WTC11 (cell line): ENCODE measurements around the gene FRMD6. TPM values are rescaled to one million over a fixed set of nuclear protein-coding genes. Genes with fewer than 3 reads are reported as not detected.

Experiments
- ATAC-seq: fragments of 200-7000 bp; cut with Tn5 transposase; 2 replicates; pipeline ENCODE4 v1.10.0; 2021; ENCODE audit warnings: mild to moderate bottlenecking, moderate library complexity
- CTCF ChIA-PET: fragments of 300-600 bp; sonication (Branson Sonifier 250); formaldehyde crosslinking; loops from one replicate; lab custom pipeline; 2021; ENCODE audit warnings: antibody characterized with exemption; lab: Charles Lee
- POLR2A ChIA-PET: fragments of 350-600 bp; sonication (Branson Sonifier 250); formaldehyde crosslinking; loops from one replicate; lab custom pipeline; 2021; ENCODE audit warnings: antibody characterized with exemption; lab: Charles Lee
- DNase-seq: peaks from one replicate; pipeline ENCODE4 v3.0.0; 2021; ENCODE audit warnings: low spot score
- H3K27ac Mint-ChIP-seq: 2 replicates; pipeline ENCODE4 v1.8.0; 2021; ENCODE audit warnings: mixed read lengths
- H3K27me3 Mint-ChIP-seq: 2 replicates; pipeline ENCODE4 v1.8.0; 2021; ENCODE audit warnings: low read depth, mild to moderate bottlenecking, moderate library complexity, mixed read lengths
- H3K36me3 Mint-ChIP-seq: 2 replicates; pipeline ENCODE4 v1.8.0; 2021; ENCODE audit warnings: mixed read lengths
- H3K4me1 Mint-ChIP-seq: 2 replicates; pipeline ENCODE4 v1.8.0; 2022; ENCODE audit warnings: mixed read lengths
- H3K4me3 Mint-ChIP-seq: 2 replicates; pipeline ENCODE4 v1.8.0; 2021; ENCODE audit warnings: mild to moderate bottlenecking, moderate library complexity, mixed read lengths
- H3K9me3 Mint-ChIP-seq: 2 replicates; pipeline ENCODE4 v1.8.0; 2021; ENCODE audit warnings: mixed read lengths
- CBFB ChIP-seq: sonication (generic); formaldehyde crosslinking; IDR thresholded peaks from 2 replicates; pipeline ENCODE4 v1.8.1; 2022; ENCODE audit warnings: mild to moderate bottlenecking, low read depth, missing genetic modification reagents
- CREB1 ChIP-seq: sonication (generic); formaldehyde crosslinking; IDR thresholded peaks from 2 replicates; pipeline ENCODE4 v1.8.0; 2023; ENCODE audit warnings: mild to moderate bottlenecking, missing genetic modification reagents
- EMX1 ChIP-seq: fragments of 250-450 bp; sonication (Bioruptor Pico); IDR thresholded peaks from 2 replicates; pipeline ENCODE4 v1.8.0; 2021; ENCODE audit warnings: mild to moderate bottlenecking
- GRHL2 ChIP-seq: fragments of 250-450 bp; sonication (Bioruptor Pico); IDR thresholded peaks from 2 replicates; pipeline ENCODE4 v1.8.0; 2022; ENCODE audit warnings: mild to moderate bottlenecking, moderate library complexity; ENCODE audit not compliant: insufficient replicate concordance, severe bottlenecking
- GTF2I ChIP-seq: fragments of 250-450 bp; sonication (Bioruptor Pico); conservative IDR thresholded peaks from 2 replicates; pipeline ENCODE4 v1.4.0; 2021; ENCODE audit warnings: mild to moderate bottlenecking
- MXD4 ChIP-seq: fragments of 250-450 bp; sonication (Bioruptor Pico); IDR thresholded peaks from 2 replicates; pipeline ENCODE4 v1.8.0; 2021; ENCODE audit warnings: mild to moderate bottlenecking, moderate library complexity, borderline replicate concordance
- NFE2L1 ChIP-seq: sonication (generic); formaldehyde crosslinking; IDR thresholded peaks from 2 replicates; pipeline ENCODE4 v1.8.1; 2023; ENCODE audit warnings: missing genetic modification reagents
- NFYB ChIP-seq: sonication (generic); formaldehyde crosslinking; conservative IDR thresholded peaks from 2 replicates; pipeline ENCODE4 v1.8.0; 2022; ENCODE audit warnings: low read depth, missing genetic modification reagents
- OVOL2 ChIP-seq: fragments of 250-450 bp; sonication (Bioruptor Pico); IDR thresholded peaks from 2 replicates; pipeline ENCODE4 v1.9.0; 2021; ENCODE audit warnings: mild to moderate bottlenecking, borderline replicate concordance
- RORB ChIP-seq: fragments of 250-450 bp; sonication (Bioruptor Pico); IDR thresholded peaks from 2 replicates; pipeline ENCODE4 v1.9.0; 2021; ENCODE audit warnings: mild to moderate bottlenecking
- SOX15 ChIP-seq: fragments of 250-450 bp; sonication (Bioruptor Pico); IDR thresholded peaks from 2 replicates; pipeline ENCODE4 v1.9.0; 2021; ENCODE audit warnings: mild to moderate bottlenecking
- ZBTB21 ChIP-seq: sonication (generic); formaldehyde crosslinking; IDR thresholded peaks from 2 replicates; pipeline ENCODE4 v1.8.1; 2023; ENCODE audit warnings: mild to moderate bottlenecking, missing genetic modification reagents, borderline replicate concordance
- ZNF396 ChIP-seq: fragments of 250-450 bp; sonication (Bioruptor Pico); IDR thresholded peaks from 2 replicates; pipeline ENCODE4 v1.8.0; 2021; ENCODE audit warnings: mild to moderate bottlenecking, moderate library complexity, borderline replicate concordance
- ZNF423 ChIP-seq: fragments of 250-450 bp; sonication (Bioruptor Pico); IDR thresholded peaks from 2 replicates; pipeline ENCODE4 v2.1.2; 2022; ENCODE audit warnings: mild to moderate bottlenecking, moderate library complexity
- total RNA-seq: library from RNA; stranded (reverse); gene quantifications from 3 replicates; pipeline ENCODE4 v1.2.3, GENCODE V29; 2021
- TF ChIP-seq, protein P1 (sequence below): sonication (generic); formaldehyde crosslinking; IDR thresholded peaks from 2 replicates; pipeline ENCODE4 v1.8.1; 2022; ENCODE audit warnings: mild to moderate bottlenecking, moderate library complexity, missing genetic modification reagents
- TF ChIP-seq, protein P2 (sequence below): sonication (generic); formaldehyde crosslinking; IDR thresholded peaks from 2 replicates; pipeline ENCODE4 v1.8.0; 2022; ENCODE audit warnings: missing genetic modification reagents
- TF ChIP-seq, protein P3 (sequence below): fragments of 250-450 bp; sonication (Bioruptor Pico); IDR thresholded peaks from 2 replicates; pipeline ENCODE4 v2.1.2; 2022; ENCODE audit warnings: mild to moderate bottlenecking, moderate library complexity
- TF ChIP-seq, protein P4 (sequence below): sonication (generic); formaldehyde crosslinking; IDR thresholded peaks from 2 replicates; pipeline ENCODE4 v1.8.0; 2022; ENCODE audit warnings: mild to moderate bottlenecking, missing genetic modification reagents
- TF ChIP-seq, protein P5 (sequence below): sonication (generic); formaldehyde crosslinking; IDR thresholded peaks from 2 replicates; pipeline ENCODE4 v1.8.1; 2023; ENCODE audit warnings: mild to moderate bottlenecking, missing genetic modification reagents, borderline replicate concordance

The FRMD6 gene
- total RNA-seq, 1 experiment from 2014 or later = 21.8 TPM

DNA sequence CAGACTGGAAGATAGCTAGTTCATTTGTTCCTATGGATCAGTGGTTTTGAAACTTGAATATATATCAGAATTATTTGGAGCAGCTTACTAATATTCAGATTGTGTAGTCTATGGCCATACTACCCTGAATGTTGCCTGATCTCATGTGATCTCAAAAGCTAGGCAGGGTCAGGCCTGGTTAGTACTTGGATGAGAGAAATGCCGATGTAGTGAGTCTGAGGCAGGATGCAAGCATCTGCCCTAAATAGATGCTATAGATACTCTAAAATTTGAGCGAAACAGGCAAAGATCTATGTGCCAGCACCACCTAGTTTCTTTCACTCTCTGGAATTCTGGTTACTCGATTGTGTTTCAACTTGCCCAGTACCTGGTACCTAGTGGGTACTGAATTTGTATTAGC lies 40.9 kb downstream of the FRMD6 start:
- TF ChIP-seq, protein P1, sequence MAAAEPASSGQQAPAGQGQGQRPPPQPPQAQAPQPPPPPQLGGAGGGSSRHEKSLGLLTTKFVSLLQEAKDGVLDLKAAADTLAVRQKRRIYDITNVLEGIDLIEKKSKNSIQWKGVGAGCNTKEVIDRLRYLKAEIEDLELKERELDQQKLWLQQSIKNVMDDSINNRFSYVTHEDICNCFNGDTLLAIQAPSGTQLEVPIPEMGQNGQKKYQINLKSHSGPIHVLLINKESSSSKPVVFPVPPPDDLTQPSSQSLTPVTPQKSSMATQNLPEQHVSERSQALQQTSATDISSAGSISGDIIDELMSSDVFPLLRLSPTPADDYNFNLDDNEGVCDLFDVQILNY (CRISPR knock-in tag) = no peak
- TF ChIP-seq CREB1 (CRISPR knock-in tag) = no peak
- no peak for TF ChIP-seq RORB
- TF ChIP-seq GRHL2 (CRISPR knock-in tag) = no peak
- TF ChIP-seq ZBTB21 = no peak
- TF ChIP-seq OVOL2 (CRISPR knock-in tag) = no peak
- TF ChIP-seq, protein P2, sequence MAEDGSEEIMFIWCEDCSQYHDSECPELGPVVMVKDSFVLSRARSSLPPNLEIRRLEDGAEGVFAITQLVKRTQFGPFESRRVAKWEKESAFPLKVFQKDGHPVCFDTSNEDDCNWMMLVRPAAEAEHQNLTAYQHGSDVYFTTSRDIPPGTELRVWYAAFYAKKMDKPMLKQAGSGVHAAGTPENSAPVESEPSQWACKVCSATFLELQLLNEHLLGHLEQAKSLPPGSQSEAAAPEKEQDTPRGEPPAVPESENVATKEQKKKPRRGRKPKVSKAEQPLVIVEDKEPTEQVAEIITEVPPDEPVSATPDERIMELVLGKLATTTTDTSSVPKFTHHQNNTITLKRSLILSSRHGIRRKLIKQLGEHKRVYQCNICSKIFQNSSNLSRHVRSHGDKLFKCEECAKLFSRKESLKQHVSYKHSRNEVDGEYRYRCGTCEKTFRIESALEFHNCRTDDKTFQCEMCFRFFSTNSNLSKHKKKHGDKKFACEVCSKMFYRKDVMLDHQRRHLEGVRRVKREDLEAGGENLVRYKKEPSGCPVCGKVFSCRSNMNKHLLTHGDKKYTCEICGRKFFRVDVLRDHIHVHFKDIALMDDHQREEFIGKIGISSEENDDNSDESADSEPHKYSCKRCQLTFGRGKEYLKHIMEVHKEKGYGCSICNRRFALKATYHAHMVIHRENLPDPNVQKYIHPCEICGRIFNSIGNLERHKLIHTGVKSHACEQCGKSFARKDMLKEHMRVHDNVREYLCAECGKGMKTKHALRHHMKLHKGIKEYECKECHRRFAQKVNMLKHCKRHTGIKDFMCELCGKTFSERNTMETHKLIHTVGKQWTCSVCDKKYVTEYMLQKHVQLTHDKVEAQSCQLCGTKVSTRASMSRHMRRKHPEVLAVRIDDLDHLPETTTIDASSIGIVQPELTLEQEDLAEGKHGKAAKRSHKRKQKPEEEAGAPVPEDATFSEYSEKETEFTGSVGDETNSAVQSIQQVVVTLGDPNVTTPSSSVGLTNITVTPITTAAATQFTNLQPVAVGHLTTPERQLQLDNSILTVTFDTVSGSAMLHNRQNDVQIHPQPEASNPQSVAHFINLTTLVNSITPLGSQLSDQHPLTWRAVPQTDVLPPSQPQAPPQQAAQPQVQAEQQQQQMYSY (CRISPR knock-in tag) = no peak
- no peak for TF ChIP-seq NFE2L1 (CRISPR knock-in tag)
- TF ChIP-seq EMX1 (CRISPR knock-in tag) = no peak
- TF ChIP-seq ZNF423 = no peak
- no peak for TF ChIP-seq MXD4 (CRISPR knock-in tag)
- POLR2A ChIA-PET = no interaction called here

DNA sequence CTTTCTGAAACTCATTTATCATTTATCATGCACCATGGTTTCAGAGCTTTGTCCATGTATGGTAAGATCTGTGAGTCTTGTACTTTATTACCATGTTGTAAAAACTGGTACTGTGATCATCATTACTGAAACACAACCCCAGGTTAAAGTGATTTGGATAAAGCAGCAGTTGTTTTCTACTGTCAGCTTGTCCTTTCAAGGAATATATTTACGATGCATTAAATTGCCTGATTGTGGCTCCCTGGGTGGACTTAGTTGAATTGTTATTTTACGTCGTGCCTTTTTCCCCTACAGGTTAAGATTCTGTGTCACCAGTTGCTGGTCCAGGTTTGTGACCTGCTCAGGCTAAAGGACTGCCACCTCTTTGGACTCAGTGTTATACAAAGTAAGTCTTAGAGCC lies 46.1 kb downstream of the FRMD6 start:
- DNase-seq = no peak
- Mint-ChIP-seq H3K4me3 (no peak overlapping the region), H3K36me3 (no peaks in the 10 kb centered on the region), H3K27me3 (no peaks in the 10 kb centered on the region), H3K27ac (no peak overlapping the region), H3K9me3 (no peaks in the 10 kb centered on the region), H3K4me1 (peaks cover 13% of the 10 kb centered on the region)
- POLR2A ChIA-PET = no interaction called here
- TF ChIP-seq, protein P3, sequence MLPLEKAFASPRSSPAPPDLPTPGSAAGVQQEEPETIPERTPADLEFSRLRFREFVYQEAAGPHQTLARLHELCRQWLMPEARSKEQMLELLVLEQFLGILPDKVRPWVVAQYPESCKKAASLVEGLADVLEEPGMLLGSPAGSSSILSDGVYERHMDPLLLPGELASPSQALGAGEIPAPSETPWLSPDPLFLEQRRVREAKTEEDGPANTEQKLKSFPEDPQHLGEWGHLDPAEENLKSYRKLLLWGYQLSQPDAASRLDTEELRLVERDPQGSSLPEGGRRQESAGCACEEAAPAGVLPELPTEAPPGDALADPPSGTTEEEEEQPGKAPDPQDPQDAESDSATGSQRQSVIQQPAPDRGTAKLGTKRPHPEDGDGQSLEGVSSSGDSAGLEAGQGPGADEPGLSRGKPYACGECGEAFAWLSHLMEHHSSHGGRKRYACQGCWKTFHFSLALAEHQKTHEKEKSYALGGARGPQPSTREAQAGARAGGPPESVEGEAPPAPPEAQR (CRISPR knock-in tag) = no peak
- ATAC-seq = no peak
- CTCF ChIA-PET = no interaction called here

More for the DNA sequence above, 40.9 kb downstream of the FRMD6 start:
- H3K4me3 Mint-ChIP-seq = no peak overlapping the region
- no peak overlapping the region for H3K27ac Mint-ChIP-seq
- H3K36me3 Mint-ChIP-seq = peaks cover 6% of the 10 kb centered on the region; the same call in 1 of the 2 replicates
- no peaks in the 10 kb centered on the region for H3K27me3 Mint-ChIP-seq
- no peaks in the 10 kb centered on the region for H3K4me1 Mint-ChIP-seq
- ATAC-seq (no peak), DNase-seq (no peak)
- no peaks in the 10 kb centered on the region for H3K9me3 Mint-ChIP-seq
- CTCF ChIA-PET = no interaction called here

DNA sequence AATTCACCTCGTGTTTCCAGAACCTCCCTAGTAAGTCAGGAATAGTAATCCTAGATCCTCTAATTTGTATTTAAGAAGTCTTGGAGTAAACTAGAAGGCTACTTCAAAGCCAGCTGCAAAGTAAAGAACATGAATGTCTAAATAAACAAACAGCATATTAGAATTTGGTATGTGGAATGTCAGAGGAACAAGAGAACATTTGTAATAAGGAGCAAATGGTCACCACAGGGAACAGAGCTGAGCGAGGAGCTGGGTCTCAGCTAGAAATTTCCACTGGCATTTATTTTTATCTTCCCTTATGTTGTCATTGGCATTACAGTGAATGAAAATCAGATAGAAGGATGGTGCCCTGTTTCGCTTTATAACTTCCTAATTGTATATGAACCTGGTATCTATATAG lies 50.2 kb downstream of the FRMD6 start:
- DNase-seq (no peak), ATAC-seq (no peak)
- Mint-ChIP-seq H3K27me3 (no peaks in the 10 kb centered on the region), H3K36me3 (no peaks in the 10 kb centered on the region; the same call in 1 of the 2 replicates), H3K9me3 (no peaks in the 10 kb centered on the region), H3K27ac (no peak overlapping the region; the same call in 1 of the 2 replicates), H3K4me3 (no peak overlapping the region), H3K4me1 (peaks cover 17% of the 10 kb centered on the region)
- POLR2A ChIA-PET = interaction anchor here (0.7 kb wide), 1 partner anchor 50 kb away, joined by 3 read pairs; the partner anchor contains the start of gene FRMD6
- TF ChIP-seq CBFB (CRISPR knock-in tag) (no peak), GTF2I (CRISPR knock-in tag) (no peak), SOX15 (CRISPR knock-in tag) (no peak), ZNF396 (CRISPR knock-in tag) (no peak), NFYB (CRISPR knock-in tag) (no peak)
- TF ChIP-seq, protein P4, sequence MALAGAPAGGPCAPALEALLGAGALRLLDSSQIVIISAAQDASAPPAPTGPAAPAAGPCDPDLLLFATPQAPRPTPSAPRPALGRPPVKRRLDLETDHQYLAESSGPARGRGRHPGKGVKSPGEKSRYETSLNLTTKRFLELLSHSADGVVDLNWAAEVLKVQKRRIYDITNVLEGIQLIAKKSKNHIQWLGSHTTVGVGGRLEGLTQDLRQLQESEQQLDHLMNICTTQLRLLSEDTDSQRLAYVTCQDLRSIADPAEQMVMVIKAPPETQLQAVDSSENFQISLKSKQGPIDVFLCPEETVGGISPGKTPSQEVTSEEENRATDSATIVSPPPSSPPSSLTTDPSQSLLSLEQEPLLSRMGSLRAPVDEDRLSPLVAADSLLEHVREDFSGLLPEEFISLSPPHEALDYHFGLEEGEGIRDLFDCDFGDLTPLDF (CRISPR knock-in tag) = no peak
- TF ChIP-seq, protein P5, sequence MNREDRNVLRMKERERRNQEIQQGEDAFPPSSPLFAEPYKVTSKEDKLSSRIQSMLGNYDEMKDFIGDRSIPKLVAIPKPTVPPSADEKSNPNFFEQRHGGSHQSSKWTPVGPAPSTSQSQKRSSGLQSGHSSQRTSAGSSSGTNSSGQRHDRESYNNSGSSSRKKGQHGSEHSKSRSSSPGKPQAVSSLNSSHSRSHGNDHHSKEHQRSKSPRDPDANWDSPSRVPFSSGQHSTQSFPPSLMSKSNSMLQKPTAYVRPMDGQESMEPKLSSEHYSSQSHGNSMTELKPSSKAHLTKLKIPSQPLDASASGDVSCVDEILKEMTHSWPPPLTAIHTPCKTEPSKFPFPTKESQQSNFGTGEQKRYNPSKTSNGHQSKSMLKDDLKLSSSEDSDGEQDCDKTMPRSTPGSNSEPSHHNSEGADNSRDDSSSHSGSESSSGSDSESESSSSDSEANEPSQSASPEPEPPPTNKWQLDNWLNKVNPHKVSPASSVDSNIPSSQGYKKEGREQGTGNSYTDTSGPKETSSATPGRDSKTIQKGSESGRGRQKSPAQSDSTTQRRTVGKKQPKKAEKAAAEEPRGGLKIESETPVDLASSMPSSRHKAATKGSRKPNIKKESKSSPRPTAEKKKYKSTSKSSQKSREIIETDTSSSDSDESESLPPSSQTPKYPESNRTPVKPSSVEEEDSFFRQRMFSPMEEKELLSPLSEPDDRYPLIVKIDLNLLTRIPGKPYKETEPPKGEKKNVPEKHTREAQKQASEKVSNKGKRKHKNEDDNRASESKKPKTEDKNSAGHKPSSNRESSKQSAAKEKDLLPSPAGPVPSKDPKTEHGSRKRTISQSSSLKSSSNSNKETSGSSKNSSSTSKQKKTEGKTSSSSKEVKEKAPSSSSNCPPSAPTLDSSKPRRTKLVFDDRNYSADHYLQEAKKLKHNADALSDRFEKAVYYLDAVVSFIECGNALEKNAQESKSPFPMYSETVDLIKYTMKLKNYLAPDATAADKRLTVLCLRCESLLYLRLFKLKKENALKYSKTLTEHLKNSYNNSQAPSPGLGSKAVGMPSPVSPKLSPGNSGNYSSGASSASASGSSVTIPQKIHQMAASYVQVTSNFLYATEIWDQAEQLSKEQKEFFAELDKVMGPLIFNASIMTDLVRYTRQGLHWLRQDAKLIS (CRISPR knock-in tag) = no peak
- CTCF ChIA-PET = no interaction called here
